NCI-H1417 treated with DMSO at 0.1 percent for 48 hours (cell line): ENCODE data around the gene IL5RA.

Experiments
- DNase-seq: peaks from one replicate; lab custom pipeline; 2025; lab: John Stamatoyannopoulos, UW

Gene IL5RA

DNA sequence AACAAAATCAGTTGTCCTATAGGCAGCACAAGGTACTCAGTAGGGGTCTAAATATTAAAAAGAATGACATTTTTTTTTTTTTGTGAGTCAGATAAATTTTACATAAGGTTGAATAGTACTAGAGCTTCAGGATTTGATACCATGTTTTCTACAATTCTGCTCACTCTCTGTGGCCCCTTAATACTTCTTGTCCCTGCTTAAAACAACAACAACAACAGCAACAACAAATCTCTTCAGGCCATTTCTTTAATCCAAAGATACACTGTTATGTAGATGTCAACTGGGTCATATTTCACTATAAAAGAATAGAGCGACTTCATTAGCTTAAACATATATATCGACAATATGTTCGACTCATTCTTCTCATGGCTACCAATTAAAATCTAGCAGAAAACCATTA, 3.0 kb downstream of the IL5RA start:
- DNase-seq = no peak

DNA sequence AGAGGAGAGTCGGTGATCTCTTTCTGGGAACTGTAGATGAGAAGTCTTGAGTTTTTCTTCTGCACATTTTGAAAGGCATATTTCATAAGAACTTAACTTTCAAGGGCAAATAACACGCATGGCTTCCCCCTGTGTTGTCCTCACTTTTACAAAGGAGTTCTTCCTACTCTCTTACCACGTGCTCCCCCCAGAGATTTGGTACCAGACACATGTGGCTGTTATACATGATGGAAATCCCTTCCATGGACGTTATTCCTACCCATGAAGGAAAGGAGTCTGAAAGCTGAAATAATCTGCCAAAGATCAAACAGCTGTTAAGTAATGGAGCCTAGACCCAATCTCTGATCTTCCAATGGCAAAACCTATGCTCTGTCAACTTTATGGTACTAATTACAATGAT, 4.4 kb downstream of the IL5RA start:
- DNase-seq = no peak

DNA sequence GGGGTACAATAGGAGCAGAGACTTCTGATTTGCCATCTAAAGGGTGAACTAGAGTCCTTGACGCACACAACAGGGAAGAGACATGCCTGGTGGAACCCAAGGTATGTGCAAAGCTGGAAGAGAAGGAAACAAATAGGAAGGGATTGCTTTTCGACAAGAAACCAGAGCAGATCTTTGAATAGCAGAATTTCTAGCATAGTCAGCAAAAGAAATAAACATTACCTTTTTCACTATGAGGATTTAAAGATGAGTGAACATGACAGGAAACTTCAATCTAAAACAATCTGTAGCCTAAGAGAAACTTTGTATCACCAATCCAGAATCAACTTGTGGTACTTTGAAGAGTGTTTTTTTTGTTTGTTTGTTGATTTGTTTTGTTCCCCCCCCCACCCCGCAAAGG, 4.9 kb downstream of the IL5RA start:
- DNase-seq = no peak

DNA sequence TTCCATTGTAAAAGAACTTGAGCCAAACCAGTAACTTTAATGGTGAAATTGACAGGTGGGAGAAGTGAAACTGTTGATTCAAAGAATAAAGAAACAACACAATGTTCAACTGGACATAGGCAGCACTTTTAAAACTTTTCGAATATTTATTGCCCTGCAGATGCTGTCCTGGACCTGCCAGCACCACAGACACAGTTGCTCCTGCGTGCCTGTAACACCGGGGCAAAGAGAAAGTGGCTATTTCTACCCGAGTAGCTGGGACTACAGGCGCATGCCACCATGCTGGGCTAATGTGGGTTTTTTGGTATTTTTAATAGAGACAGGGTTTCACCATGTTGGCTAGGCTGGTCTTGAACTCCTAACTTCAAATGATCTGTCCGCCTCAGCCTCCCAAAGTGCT, 7.4 kb downstream of the IL5RA start:
- no peak for DNase-seq

DNA sequence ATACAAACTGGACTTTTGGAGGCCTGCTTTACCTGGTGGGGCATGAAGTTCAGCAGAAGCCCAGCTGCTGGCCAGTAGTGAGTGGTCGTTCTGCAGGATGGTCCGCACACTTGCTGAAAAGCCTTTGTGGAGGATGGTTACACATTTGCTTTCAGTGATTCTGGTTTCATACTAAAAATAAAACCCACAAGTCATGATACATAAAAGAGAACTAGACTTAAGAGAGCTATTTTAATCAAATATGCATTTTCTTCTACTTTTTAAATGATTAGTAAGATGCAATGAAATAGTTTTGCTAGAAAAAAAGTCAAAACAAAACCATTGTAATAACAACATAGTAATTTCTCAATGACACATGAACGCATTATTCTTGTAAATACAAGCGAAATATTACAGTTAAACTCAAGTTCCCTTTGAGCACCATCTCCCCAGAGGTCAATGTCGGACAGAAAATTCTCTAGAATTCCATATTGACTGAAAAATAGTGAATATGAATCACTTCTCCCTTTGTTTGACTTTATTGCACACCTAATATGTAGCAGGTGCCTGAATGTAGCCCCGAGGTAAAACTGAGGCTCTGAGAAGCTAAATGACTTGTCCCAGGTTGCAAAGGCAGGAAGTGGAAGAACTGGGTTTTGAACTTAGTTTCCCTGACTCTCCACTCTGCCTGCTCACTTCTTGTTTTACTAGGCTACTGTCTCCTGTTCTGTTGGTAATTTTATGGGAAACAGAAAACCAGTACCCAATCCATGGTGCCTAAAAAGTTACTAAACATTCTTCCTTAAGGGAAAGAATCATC, 8.3 kb downstream of the IL5RA start:
- DNase-seq = no peak

DNA sequence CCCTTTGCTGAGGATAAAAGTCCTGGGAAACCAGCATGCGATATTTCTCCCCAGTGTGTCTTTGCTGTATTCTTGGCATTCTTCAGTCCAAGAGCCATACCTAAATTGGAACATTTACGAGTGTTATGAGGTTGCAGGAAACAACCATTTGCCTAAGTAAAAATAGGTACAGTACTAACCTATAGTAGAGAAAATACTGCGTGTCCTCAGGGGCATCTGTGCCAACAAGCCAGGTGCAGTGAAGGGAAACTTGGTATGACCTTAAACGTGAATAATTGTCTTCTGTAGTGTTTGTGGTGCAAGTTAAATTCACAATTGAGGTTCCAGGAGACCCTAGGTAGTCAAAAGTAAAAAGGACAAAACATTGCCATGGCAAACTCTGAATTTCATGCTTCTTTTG, 12.2 kb downstream of the IL5RA start:
- DNase-seq = no peak

DNA sequence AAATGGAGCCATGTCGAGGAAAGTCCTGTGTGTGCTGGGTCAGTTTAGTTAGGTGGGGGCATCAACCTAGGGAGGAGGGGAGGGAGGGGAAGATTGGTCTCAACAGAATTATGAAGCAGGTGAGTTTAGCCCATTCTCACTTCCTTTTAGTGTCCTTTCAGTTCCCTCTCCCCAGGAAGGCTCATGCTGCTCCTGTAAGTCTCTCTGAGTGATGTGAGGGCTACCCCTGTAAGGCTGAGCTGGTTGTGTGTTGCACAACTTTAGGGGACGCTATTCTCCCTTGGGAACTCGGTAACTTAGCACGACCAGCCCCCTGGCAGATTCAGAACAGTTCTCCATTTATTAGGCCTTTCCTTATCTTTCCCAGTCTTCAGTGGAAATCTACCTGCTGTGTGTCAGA, 21.2 kb downstream of the IL5RA start:
- DNase-seq = no peak

DNA sequence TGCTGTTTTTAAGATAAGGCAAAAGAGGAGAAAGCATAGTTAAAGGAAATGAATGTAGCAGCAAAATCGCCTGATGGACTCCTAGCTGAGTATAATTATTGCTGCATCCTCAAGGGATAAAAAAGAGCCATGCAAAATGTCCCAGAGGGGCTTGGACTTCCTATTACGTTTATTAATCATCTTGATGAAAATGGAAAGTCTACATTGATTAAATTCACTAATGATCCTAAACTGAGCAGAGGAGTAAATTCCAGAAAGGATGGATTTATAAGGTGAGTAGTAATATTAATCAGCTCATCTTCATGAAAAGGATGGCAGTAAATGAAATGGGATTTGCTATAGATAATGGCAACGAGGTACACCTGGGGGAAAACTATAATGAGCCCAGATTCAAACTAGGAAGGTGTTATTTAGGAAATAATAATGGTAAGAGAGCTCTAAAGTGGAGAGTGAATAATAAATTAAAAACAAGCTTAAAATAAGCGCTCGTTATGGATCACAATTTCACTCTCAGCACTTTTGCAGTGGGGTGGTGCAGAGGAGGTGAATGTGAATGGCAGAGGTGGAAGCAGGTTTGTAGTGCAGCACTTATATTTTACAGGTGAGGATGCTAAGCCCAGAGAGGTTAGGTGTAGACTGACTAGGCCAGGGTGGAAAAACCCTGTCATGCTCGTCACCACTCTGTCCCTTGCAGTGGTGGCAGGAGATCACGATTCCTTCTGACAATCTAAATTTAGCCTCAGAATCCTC, 22.3 kb downstream of the IL5RA start:
- no peak for DNase-seq

DNA sequence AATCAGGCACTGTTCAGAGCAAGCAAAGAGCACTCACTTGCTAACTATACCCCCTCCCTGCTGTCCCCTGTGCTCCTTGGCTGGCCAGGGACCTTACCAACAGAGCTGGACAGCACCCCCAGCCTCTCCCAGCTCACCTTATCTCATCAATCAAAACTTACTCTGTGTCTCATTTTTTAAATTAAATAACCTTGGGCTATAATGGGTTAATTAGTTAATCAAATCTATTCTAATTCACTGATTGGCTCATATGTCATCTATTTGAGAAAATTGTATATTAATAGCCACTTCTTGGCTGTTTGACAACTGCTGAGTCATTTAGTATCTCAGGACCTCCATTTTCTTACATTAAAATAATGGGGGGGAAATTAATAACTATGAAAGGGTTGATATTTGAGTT, 22.9 kb downstream of the IL5RA start:
- DNase-seq = no peak

DNA sequence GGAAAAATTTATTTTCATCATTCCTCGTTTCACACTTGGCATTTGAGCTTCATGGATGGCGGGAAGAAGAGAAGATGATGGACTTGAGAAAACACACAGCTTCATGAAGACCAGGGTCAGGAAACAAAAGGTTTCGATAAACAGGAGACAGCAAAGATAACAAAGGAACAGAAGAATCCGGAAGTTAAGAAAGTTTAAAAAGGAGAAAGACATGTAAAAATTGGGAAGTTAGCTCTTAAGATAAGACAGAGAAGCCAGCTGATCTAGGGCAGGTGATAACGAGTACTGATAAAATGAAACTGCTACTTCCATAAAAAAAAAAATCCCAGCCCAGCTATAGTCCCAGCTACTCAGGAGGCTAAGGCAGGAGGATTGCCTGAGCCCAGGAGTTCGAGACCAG, 23.9 kb downstream of the IL5RA start:
- no peak for DNase-seq

DNA sequence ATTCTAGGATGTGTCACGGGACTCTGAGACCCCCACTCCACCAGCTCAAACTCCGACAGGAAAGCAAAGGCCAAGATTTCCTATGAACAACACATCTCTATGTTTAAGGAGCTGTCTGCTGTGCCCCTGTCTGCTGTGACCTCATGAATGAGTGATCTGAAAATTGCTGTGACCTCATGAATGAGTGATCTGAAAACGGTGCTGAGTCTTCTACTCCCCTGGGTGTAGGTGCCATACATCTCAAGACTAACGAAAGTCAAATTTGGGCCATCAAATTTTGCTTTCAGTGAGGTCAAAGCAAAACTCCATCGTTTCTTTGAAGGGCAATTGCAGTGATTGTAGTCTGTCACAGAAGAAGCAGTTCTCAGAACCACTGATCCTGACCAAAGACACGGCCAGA, 24.4 kb downstream of the IL5RA start:
- DNase-seq = no peak

DNA sequence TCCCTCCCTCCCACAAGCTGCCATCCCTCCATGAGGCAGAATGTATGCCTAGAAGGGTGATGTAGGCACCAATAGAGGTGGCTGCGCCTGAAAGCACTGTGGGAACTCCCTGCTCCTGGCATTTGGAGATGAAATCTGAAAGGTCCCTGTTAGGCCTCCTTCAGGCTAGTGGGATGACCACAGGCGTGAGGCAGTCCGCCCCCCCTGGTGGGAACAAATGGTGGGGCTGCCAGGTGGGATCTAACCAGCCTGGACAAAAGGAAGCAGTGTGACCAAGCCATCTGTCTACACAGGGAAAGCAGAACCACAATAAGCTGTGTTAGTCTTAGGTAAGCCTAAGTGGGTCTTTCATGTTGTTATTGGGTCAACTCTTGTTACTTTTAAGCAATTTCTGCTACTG, 25.3 kb downstream of the IL5RA start:
- DNase-seq = no peak

DNA sequence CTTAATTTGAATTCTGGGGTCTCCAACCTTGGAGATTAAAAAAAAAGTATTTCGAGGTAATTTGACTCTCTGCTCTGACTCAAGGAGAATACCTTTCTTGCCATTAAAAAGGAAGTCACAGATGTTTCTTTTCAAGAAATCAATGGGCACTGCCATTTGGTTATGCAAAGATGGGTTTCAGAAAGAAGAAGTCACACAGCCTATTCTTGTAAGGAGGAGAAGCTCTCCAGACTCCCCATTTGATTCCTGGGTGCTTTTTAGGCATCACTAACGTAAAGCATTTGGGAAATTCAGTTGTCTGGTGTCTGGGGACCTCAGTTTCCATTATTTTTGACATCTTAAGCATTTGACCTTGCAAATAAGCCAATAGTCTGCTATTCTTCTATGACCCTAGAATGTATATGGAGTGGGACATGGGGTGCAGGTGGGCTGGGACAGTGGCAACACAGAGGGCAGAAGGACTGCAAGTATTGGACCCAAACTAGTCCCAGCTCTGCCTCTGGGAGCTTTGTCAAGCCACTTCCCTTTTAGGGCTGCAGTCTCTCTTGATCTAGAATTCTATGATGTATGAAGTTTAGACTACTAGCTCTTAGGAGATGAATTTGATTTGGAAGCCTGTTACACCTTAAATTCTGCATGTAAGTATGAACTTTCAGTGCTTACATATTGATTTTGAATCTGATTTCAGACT, 27.8 kb downstream of the IL5RA start:
- no peak for DNase-seq

DNA sequence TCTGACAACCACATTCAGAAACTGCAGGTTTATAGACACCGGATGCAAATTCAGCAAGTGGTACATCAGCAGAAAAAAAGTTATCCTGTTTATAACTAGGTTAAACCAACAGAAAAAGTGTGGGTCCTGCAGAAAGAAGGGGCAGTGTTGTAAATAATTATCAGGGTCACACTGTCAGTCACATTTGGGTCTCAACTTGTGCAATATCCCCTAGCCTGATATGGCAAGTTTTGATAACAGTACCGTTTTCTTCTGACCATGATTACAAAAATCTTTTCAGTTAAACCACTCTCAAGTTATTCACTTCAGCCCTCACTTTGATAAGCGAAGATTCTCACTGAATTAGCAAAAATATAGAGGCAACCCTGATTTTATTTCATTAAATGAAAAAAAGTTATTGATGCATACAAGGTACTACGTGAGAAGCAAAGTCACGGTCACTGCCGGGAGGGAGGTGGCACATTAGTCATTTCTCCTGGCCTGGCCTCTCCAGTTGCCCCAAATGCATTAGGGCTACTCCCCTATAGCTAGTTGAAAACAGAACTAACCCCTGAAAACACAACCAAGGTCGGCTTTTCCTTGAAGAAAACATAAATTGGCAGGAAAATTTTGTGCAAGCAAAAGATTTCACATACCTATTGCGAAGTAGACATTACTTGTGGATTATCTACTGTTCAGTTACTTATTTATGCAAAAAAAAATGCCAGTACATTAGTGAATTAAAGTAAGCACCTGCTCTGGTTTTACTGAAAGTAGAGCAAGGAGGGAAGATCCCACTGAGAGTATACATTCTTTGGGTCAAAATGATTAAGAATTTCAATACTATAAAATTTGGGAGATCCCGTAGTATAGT, 28.6 kb downstream of the IL5RA start:
- no peak for DNase-seq

DNA sequence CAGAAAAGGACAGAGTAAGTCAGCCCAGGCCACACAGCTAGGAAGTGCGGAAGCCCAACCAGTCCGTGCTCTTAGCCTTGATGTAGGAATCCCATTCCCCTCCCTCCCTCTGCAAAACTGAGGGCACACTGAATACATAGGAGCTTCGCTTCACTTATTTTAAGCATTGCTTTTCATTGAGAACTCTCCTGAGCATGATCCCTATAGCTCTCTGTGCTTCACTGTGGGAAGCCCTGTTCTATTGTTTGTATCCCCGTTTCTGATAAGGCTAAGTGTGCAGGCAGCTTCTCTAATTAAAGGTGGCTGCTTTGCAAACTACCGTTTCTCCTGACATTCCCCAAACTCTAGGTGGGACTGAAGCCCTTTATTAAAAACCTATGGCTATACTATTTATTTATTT, 29.9 kb downstream of the IL5RA start:
- no peak for DNase-seq

DNA sequence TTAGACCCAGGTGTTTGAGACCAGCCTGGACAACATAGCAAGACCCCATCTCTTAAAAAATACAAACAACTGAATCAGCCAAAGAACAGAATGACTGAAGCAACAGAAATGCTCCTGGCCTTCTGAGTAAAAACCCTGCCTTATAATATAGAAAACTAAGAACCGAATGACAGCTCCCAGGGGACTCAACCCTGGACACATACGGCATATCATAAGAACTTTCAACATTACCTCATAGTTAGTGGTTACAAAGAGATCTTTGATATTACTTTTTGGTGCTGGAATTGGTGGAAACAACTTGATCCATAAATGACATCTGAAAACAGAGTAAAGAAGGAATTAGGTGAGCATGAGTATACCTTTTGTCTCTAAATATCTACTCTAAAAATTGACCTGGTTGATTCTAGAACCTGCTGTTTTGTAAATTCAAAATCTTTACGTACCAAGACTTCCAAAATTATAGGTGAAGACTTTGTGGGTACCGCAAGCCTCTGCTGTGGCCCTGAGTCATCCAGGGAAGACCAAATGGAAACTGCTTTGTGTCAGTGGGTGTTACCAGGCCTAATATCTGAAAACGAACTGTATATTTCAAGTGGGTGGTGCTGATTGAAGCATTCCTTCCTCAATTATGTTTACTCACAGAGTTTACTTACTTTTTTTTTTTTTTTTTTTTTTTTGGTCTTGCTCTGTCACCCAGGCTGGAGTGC, 35.5 kb downstream of the IL5RA start:
- DNase-seq = no peak

DNA sequence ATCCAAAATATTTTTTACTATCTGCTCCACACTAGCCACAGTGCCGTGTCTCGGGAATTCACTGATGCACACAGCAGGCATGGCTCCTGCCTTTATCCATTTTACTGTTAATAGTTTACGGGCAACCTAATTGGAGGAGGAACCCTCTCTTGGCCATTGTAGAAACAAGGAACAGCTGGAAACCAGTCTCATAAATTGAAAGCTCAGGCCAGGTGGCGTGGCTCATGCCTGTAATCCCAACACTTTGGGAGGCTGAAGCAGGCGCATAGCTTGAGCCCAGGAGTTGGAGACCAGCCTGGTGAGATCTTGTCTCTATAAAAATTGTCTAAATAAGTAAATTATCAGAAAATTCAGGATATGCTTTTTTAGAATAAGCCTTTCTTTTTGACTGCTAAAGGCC, 39.0 kb downstream of the IL5RA start:
- no peak for DNase-seq

DNA sequence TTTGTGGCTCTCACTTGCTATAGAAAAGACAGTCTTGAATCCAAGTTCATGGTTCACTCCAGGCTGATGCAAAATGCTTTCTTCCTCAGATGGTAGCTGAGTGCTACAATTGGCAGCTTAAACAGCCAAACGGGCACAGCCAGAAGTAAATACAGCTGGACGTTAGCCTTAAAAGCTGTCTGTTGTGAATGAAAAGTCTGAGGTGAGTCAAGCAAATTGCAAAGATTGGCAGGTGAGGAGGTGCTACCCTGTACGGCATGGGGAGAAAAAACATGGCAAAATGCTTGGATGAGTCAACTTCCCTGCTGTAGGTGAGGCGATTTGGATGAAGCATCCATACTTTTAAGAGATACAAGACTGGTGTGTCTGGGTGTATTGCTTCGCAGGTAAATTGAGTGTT, 40.5 kb downstream of the IL5RA start:
- DNase-seq = no peak

DNA sequence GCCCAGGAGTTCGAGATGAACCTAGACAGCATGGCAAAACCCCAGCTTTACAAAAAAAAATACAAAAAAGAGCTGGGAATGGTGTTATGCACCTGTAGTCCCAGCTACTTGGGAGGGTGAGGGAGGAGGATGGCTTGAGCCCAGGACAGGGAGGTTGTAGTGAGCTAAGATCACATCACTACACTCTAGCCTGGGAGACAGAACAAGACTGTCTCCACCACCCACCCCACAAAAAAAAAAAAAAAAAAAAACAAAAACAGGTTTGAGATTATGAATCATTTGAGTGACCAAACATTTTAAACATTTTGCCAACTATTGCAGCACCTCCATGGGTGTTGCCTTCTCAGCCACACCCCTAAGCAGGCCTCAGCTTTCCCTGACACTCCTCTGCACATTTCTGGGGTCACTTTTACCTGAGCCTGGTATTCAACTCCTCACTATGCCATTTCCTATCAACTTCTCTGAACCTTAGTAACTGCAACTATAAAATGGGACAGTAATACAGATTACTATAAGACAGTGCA, 41.8 kb downstream of the IL5RA start:
- no peak for DNase-seq

DNA sequence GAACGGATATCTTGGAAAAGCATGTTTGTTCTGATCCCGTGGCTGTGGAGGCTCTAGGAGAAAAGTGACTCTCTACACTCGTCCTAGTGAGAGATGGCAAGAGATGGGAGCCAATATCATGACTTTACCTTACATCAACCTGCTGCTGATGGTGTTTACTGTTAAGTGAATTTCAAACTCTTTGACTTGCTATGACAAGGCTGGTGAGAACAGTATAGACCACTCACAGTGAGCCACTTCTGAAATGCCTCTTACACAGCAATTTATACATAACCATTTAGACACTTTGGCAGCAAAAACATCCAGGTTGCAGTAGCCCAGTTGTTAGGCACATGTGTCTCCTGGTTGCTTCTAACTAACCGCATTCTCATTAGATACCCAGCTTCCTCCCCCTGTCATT, 43.3 kb downstream of the IL5RA start:
- no peak for DNase-seq

DNA sequence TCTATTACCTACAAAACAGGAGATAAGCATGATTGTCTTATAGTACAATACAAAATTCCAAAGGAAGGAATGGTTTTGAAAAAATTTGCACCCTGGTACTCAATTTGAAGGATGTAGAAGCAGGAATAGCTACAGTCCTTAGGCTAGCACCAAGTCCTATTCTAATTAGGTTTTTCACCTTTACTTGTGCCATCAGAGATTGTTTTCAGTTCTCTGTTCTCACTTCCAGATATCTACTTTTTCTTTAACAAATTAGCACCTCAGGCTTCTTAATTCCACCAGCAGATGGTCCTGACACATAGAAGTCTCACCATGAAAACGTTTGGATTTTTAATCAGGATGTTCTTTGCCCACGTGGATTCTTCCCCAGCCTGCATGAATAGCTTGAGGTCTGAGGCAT, 43.8 kb downstream of the IL5RA start:
- no peak for DNase-seq
